Endothelial cell of umbilical vein (primary cell): ENCODE data around the gene SLC39A11. TPM values are rescaled to one million over a fixed set of nuclear protein-coding genes. Genes with fewer than 3 reads are reported as not detected.
"Not testable (repeated sequence)": the region's sequence is repeated elsewhere in the genome, so short reads cannot be mapped to it uniquely, and the experiment has no call there.

ENCODE experiments used
- BruUV-seq: library from RNA; stranded (reverse); fragments of 400-500 nt; replicated peaks from 2 replicates; lab custom pipeline; 2021; lab: Mats Ljungman, UMichigan
- CTCF ChIA-PET: fragments of 300-600, 350-600 bp; sonication (Branson Sonifier 250); formaldehyde crosslinking; loops from one replicate; lab custom pipeline; 2021; ENCODE audit warnings: antibody characterized with exemption, inconsistent platforms; lab: Charles Lee
- POLR2A ChIA-PET: fragments of 300-600, 350-600 bp; sonication (Branson Sonifier 250); formaldehyde crosslinking; loops from one replicate; lab custom pipeline; 2021; ENCODE audit warnings: antibody characterized with exemption, inconsistent platforms; lab: Charles Lee
- DNase-seq: peaks from one replicate; pipeline ENCODE4 v3.0.0-alpha.2; 2011; ENCODE audit warnings: low read depth, low spot score
- FAIRE-seq: peaks from 2 replicates; lab custom pipeline; 2011; peaks lifted over from hg19 to GRCh38; lab: Jason Lieb, UNC
- H2AFZ ChIP-seq: 2 replicates; pipeline ENCODE4 v1.6.0; 2012; ENCODE audit warnings: low read depth, low read length, control low read depth, inconsistent platforms
- H3K27ac ChIP-seq: 2 replicates; pipeline ENCODE4 v1.5.1; 2011; ENCODE audit warnings: low read depth, mild to moderate bottlenecking, control low read depth, low read length, moderate library complexity; ENCODE audit not compliant: insufficient read depth
- H3K27me3 ChIP-seq, 2 experiments: 2 replicates each; pipeline versions ENCODE4 v1.6.0 to v1.6.1; 2011; ENCODE audit warnings: low read length in 2 of 2, mixed read lengths in 1 of 2; ENCODE audit not compliant: control insufficient read depth in 2 of 2, insufficient read depth in 2 of 2
- H3K36me3 ChIP-seq, 2 experiments: 2 replicates in 1 of 2; 3 replicates in 1 of 2; pipeline ENCODE4 v1.5.1; 2011; ENCODE audit warnings: low read length in 2 of 2, mild to moderate bottlenecking in 1 of 2, moderate library complexity in 1 of 2; ENCODE audit not compliant: control insufficient read depth in 2 of 2, insufficient read depth in 2 of 2; ENCODE audit errors: extremely low read depth in 1 of 2
- H3K4me1 ChIP-seq: 3 replicates; pipeline ENCODE4 v1.5.1; 2011; ENCODE audit warnings: mild to moderate bottlenecking, low read length; ENCODE audit not compliant: control insufficient read depth, insufficient read depth; ENCODE audit errors: extremely low read depth
- H3K4me2 ChIP-seq: 2 replicates; pipeline ENCODE4 v1.6.1; 2011; ENCODE audit warnings: low read length, control low read depth, mixed read lengths; ENCODE audit not compliant: insufficient read depth
- H3K4me3 ChIP-seq, 3 experiments: fragments of 200-600 bp in 1 of 3; sonication (generic), shearing (Covaris generic) in 1 of 3; replicated peaks in 1 of 3; 2 replicates each; pipeline ENCODE4 v1.5.1; 2011 to 2016; ENCODE audit warnings: control low read depth in 3 of 3, low read length in 3 of 3, mild to moderate bottlenecking in 2 of 3, inconsistent platforms in 1 of 3, low read depth in 1 of 3, moderate library complexity in 1 of 3; ENCODE audit not compliant: insufficient read depth in 1 of 3
- H3K79me2 ChIP-seq: 2 replicates; pipeline ENCODE4 v1.6.0; 2012; ENCODE audit warnings: low read length, inconsistent platforms; ENCODE audit not compliant: control insufficient read depth, insufficient read depth
- H3K9ac ChIP-seq: replicated peaks from 2 replicates; pipeline ENCODE3; 2011; ENCODE audit warnings: low read length, control low read depth; ENCODE audit not compliant: insufficient read depth; ENCODE audit errors: extremely low read depth
- H3K9me1 ChIP-seq: replicated peaks from 3 replicates; pipeline ENCODE4 v1.6.0; 2011; ENCODE audit warnings: mild to moderate bottlenecking, low read length; ENCODE audit not compliant: control insufficient read depth, insufficient read depth; ENCODE audit errors: extremely low read depth
- H3K9me3 ChIP-seq: replicated peaks from 2 replicates; pipeline ENCODE4 v1.5.1; 2012; ENCODE audit warnings: low read length, inconsistent platforms; ENCODE audit not compliant: control insufficient read depth, insufficient read depth
- H4K20me1 ChIP-seq: replicated peaks from 2 replicates; pipeline ENCODE3; 2011; ENCODE audit warnings: mild to moderate bottlenecking, low read length; ENCODE audit not compliant: control insufficient read depth, insufficient read depth; ENCODE audit errors: extremely low read depth
- EZH2 ChIP-seq: IDR thresholded peaks from 2 replicates; pipeline ENCODE4 v1.6.1; 2012; ENCODE audit warnings: borderline replicate concordance, low read depth, mild to moderate bottlenecking, moderate library complexity, low read length, inconsistent platforms; ENCODE audit not compliant: severe bottlenecking
- FOS ChIP-seq: IDR thresholded peaks from 2 replicates; pipeline ENCODE4 v1.6.1; 2011; ENCODE audit warnings: mild to moderate bottlenecking, low read length, moderate library complexity, borderline replicate concordance; ENCODE audit not compliant: insufficient read depth
- JUN ChIP-seq: IDR thresholded peaks from 2 replicates; pipeline ENCODE4 v1.6.1; 2011; ENCODE audit warnings: borderline replicate concordance, low read depth; ENCODE audit not compliant: insufficient read length, insufficient read depth
- MYC ChIP-seq: IDR thresholded peaks from one replicate; pipeline ENCODE4 v1.6.1; 2011; ENCODE audit warnings: mild to moderate bottlenecking, low read depth, low read length
- dilution Hi-C: fragments of 300-500 bp; cut with MboI; formaldehyde crosslinking; loops from one replicate; pipeline ENCODE4 v1.15.0; 2019; ENCODE audit warnings: low sequenced_read_pairs; ENCODE audit not compliant: extremely low pct_ligation_motif_present
- intact Hi-C: fragments of 100-400 bp; cut with micrococcal nuclease; formaldehyde crosslinking; loops from one replicate; pipeline ENCODE4 v1.10.0; 2022
- polyA plus RNA-seq, 4 experiments: library from polyadenylated mRNA; depleted of rRNA in 3 of 4; stranded (reverse) in 3 of 4; unstranded in 1 of 4; fragments of >200 nt; gene quantifications; 2 replicates each; pipeline versions ENCODE4 v1.2.1 to v1.2.3, GENCODE V29; 2011 to 2012; ENCODE audit warnings: missing spikeins in 1 of 4
- total RNA-seq: library from RNA; stranded (reverse); gene quantifications from 2 replicates; pipeline ENCODE4 v1.2.3, GENCODE V29; 2021
- TF ChIP-seq, protein P1 (sequence below): IDR thresholded peaks from 2 replicates; pipeline ENCODE4 v1.6.1; 2011; ENCODE audit not compliant: insufficient read depth, insufficient read length
- TF ChIP-seq, protein P2 (sequence below), 2 donors: IDR thresholded peaks; 1 replicate in 1 of 2; 2 replicates in 1 of 2; pipeline ENCODE4 v1.5.1; 2011; ENCODE audit warnings: low read length in 2 of 2, mild to moderate bottlenecking in 2 of 2, moderate library complexity in 2 of 2, control low read depth in 1 of 2, inconsistent platforms in 1 of 2, low read depth in 1 of 2; ENCODE audit not compliant: insufficient read depth in 1 of 2; ENCODE audit errors: extremely low read depth in 1 of 2

SLC39A11 gene
- total and polyA plus RNA-seq, 2 donors (not counting 3 experiments of a cell fraction or from before 2014, with no cell fraction given) = 8.1 to 11.9 TPM

DNA sequence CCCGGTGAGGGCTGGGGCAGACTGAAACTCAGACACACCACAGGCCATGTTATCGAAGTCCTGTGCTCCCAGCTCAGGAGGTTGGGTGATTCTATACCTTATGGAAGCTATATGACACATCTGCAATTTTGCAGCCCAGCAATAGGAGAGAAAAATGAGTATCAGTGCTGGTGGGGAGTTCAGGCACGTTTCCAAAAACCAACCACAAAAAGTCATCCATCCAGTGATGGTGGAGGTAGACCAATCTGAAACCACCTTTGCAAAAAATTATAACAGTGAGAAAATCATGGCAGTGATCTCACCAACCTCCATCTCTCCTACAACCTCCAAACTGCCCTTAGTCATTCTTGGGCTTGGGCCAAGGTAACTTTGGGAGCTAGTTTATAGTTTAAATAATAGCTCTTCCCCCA, 327.9 kb downstream of the SLC39A11 start:
- Histone ChIP-seq H3K4me2 (no peak overlapping the region), H3K9ac (no peak overlapping the region), H3K36me3 (no peaks in the 10 kb centered on the region), H3K9me1 (no peaks in the 10 kb centered on the region), H2AFZ (no peak overlapping the region), H3K79me2 (no peaks in the 10 kb centered on the region), H3K9me3 (no peaks in the 10 kb centered on the region), H3K27ac (no peak overlapping the region), H3K4me3 (no peak overlapping the region), H3K27me3 (no peaks in the 10 kb centered on the region), H3K4me1 (no peaks in the 10 kb centered on the region), H4K20me1 (no peaks in the 10 kb centered on the region)
- dilution Hi-C loops = no loop called here
- no peak for FAIRE-seq
- ChIA-PET POLR2A (no interaction called here), CTCF (no interaction called here)
- intact Hi-C loops = no loop called here
- BruUV-seq = no TSS peak
- no peak for TF ChIP-seq MYC
- TF ChIP-seq, protein P1, sequence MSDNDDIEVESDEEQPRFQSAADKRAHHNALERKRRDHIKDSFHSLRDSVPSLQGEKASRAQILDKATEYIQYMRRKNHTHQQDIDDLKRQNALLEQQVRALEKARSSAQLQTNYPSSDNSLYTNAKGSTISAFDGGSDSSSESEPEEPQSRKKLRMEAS = no peak
- TF ChIP-seq JUN = no peak
- no peak for DNase-seq

DNA sequence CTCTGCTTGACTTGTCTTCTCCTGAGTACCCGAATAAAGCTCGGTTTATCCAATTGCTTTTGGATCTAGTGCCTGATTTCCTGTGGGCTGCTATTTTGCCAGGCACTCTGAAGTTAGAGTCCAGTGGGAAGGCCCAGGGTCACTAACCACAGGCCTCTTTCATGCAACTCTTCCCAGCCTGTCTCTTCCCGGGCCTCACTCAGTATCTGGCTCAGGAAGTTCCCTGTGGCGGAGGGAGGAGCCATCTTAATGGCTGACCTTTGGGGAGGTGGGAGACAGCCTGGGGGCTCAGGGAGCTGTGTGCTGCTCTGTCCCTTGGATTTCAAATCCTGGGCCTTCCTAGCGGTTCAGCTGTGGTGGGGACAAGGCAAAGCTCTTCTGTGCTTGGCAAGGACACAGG, 328.5 kb downstream of the SLC39A11 start:
- H3K27me3 ChIP-seq = no peaks in the 10 kb centered on the region
- no peak overlapping the region for H2AFZ ChIP-seq
- dilution Hi-C loops = no loop called here
- no peaks in the 10 kb centered on the region for H3K9me3 ChIP-seq
- H3K4me3 ChIP-seq = no peak overlapping the region
- no peak overlapping the region for H3K27ac ChIP-seq
- H3K4me2 ChIP-seq = no peak overlapping the region
- FAIRE-seq (no peak), DNase-seq (no peak)
- H3K79me2 ChIP-seq = no peaks in the 10 kb centered on the region
- BruUV-seq = no TSS peak
- H4K20me1 ChIP-seq = no peaks in the 10 kb centered on the region
- H3K9ac ChIP-seq = no peak overlapping the region
- intact Hi-C loops = no loop called here
- TF ChIP-seq FOS (no peak), JUN (no peak), EZH2 (no peak), MYC (no peak)
- TF ChIP-seq, protein P2, sequence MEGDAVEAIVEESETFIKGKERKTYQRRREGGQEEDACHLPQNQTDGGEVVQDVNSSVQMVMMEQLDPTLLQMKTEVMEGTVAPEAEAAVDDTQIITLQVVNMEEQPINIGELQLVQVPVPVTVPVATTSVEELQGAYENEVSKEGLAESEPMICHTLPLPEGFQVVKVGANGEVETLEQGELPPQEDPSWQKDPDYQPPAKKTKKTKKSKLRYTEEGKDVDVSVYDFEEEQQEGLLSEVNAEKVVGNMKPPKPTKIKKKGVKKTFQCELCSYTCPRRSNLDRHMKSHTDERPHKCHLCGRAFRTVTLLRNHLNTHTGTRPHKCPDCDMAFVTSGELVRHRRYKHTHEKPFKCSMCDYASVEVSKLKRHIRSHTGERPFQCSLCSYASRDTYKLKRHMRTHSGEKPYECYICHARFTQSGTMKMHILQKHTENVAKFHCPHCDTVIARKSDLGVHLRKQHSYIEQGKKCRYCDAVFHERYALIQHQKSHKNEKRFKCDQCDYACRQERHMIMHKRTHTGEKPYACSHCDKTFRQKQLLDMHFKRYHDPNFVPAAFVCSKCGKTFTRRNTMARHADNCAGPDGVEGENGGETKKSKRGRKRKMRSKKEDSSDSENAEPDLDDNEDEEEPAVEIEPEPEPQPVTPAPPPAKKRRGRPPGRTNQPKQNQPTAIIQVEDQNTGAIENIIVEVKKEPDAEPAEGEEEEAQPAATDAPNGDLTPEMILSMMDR (IDR thresholded peaks at IDR 0.05; ENCODE audit: extremely low read depth in 1 of 2, insufficient read depth in 1 of 2, low read depth in 1 of 2, low read length in 2 of 2) = no peak
- no peaks in the 10 kb centered on the region for H3K9me1 ChIP-seq
- H3K4me1 ChIP-seq = no peaks in the 10 kb centered on the region
- no peaks in the 10 kb centered on the region for H3K36me3 ChIP-seq
- CTCF ChIA-PET = interaction anchor here (1.1 kb wide), 1 partner anchor 11 kb away, joined by 3 read pairs; no protein-coding TSS in a partner anchor
- POLR2A ChIA-PET = no interaction called here

DNA sequence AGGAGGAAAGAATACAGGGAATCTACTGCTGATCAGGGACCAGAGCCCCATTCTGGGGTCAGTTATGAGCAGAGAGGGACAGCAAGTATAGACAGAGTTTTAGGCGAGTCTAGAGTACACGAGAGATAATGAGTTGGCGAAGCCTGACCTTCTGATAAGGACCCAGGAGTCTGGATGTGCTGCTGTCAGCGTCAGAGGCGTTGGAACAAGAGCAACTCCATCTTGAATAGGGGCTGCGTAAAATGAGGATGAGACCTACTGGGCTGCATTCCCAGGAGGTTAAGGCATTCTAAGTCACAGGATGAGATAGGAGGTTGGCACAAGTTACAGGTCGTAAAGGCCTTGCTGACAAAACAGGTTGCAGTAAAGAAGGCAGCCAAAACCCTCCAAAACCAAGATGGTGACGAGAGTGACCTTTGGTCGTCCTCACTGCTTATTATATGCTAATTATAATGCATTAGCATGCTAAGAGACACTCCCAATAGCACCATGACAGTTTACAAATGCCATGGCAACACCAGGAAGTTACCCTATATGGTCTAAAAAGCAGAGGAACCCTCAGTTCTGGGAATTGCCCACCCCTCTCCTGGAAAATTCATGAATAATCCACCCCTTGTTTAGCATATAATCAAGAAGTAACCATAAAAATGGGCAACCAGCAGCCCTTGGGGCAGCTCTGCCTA, 330.5 kb downstream of the SLC39A11 start:
- CTCF ChIA-PET, H3K27me3 ChIP-seq, POLR2A ChIA-PET, H3K27ac ChIP-seq, H3K9ac ChIP-seq, H2AFZ ChIP-seq, H3K4me2 ChIP-seq, H4K20me1 ChIP-seq, BruUV-seq, H3K9me1 ChIP-seq, H3K4me1 ChIP-seq, H3K79me2 ChIP-seq, intact Hi-C loops, dilution Hi-C loops, FAIRE-seq, DNase-seq, H3K4me3 ChIP-seq, H3K9me3 ChIP-seq, H3K36me3 ChIP-seq: not testable (repeated sequence)
